Neural cell (in vitro differentiated cells): Measurements from ENCODE around the gene UBR2. TPM values are rescaled to one million over a fixed set of nuclear protein-coding genes. Genes with fewer than 3 reads are reported as not detected.

Source experiments
- H2AFZ ChIP-seq: fragments of 200-600, 300-800 bp; sonication (generic), shearing (Covaris generic); 2 replicates; pipeline ENCODE4 v1.6.0; 2014; ENCODE audit warnings: low read depth, mild to moderate bottlenecking, antibody characterized with exemption, low read length, moderate library complexity
- H3F3A ChIP-seq: fragments of 200-600 bp; shearing (Covaris generic); 2 replicates; pipeline ENCODE4 v1.6.1; 2016; ENCODE audit warnings: mild to moderate bottlenecking, moderate library complexity, mixed read lengths, antibody characterized with exemption, low read length; ENCODE audit not compliant: insufficient read depth, poor library complexity, severe bottlenecking
- H3K27ac ChIP-seq: fragments of 200-600, 300-800 bp; sonication (generic), shearing (Covaris generic); 2 replicates; pipeline ENCODE4 v1.5.1; 2014; ENCODE audit warnings: mild to moderate bottlenecking, low read length, moderate library complexity
- H3K27me3 ChIP-seq: fragments of 300-800, 200-600 bp; sonication (generic), shearing (Covaris generic); 2 replicates; pipeline ENCODE4 v1.6.0; 2014; ENCODE audit warnings: mild to moderate bottlenecking, low read depth, low read length, moderate library complexity; ENCODE audit not compliant: insufficient read depth
- H3K36me3 ChIP-seq: fragments of 300-800, 200-600 bp; sonication (generic), shearing (Covaris generic); 2 replicates; pipeline ENCODE4 v1.5.1; 2014; ENCODE audit warnings: mild to moderate bottlenecking, antibody characterized with exemption, low read length, moderate library complexity; ENCODE audit not compliant: insufficient read depth
- H3K4me2 ChIP-seq: fragments of 300-800, 200-600 bp; sonication (generic), shearing (Covaris generic); 2 replicates; pipeline ENCODE4 v1.6.0; 2014; ENCODE audit warnings: mild to moderate bottlenecking, low read length
- H3K4me3 ChIP-seq: fragments of 300-800, 200-600 bp; sonication (generic), shearing (Covaris generic); 2 replicates; pipeline ENCODE4 v1.5.1; 2014; ENCODE audit warnings: mild to moderate bottlenecking, low read length, moderate library complexity
- H3K79me2 ChIP-seq: fragments of 200-600 bp; shearing (Covaris generic); replicated peaks from 2 replicates; pipeline ENCODE4 v1.6.0; 2014; ENCODE audit warnings: mild to moderate bottlenecking, low read length, moderate library complexity; ENCODE audit not compliant: insufficient read depth
- H3K9ac ChIP-seq: fragments of 300-800, 200-600 bp; sonication (generic), shearing (Covaris generic); 2 replicates; pipeline ENCODE4 v1.6.1; 2016; ENCODE audit warnings: mild to moderate bottlenecking, low read length, mixed read lengths
- H3K9me2 ChIP-seq: fragments of 200-600 bp; shearing (Covaris generic); 2 replicates; pipeline ENCODE4 v1.6.1; 2016; ENCODE audit warnings: mild to moderate bottlenecking, low read length, mixed read lengths; ENCODE audit not compliant: insufficient read depth
- H3K9me3 ChIP-seq: fragments of 200-600, 300-800 bp; sonication (generic), shearing (Covaris generic); 2 replicates; pipeline ENCODE4 v1.6.1; 2016; ENCODE audit warnings: mild to moderate bottlenecking, mixed run types, low read length, moderate library complexity, mixed read lengths
- H4K20me1 ChIP-seq: fragments of 200-600 bp; shearing (Covaris generic); 2 replicates; pipeline ENCODE4 v1.6.1; 2016; ENCODE audit warnings: mild to moderate bottlenecking, mixed run types; ENCODE audit not compliant: insufficient read depth
- EP300 ChIP-seq: fragments of 450-650 bp; conservative IDR thresholded peaks from 2 replicates; pipeline ENCODE4 v1.6.1; 2014; ENCODE audit warnings: antibody characterized with exemption, mild to moderate bottlenecking, moderate library complexity; ENCODE audit not compliant: poor library complexity, severe bottlenecking
- EZH2 ChIP-seq: fragments of 200-600, 300-800 bp; shearing (Covaris generic), sonication (generic); IDR thresholded peaks from 2 replicates; pipeline ENCODE4 v1.6.1; 2014; ENCODE audit warnings: antibody characterized with exemption, low read length, borderline replicate concordance, mild to moderate bottlenecking; ENCODE audit not compliant: insufficient read depth, poor library complexity, severe bottlenecking
- MXI1 ChIP-seq: fragments of 450-650 bp; conservative IDR thresholded peaks from 2 replicates; pipeline ENCODE4 v1.6.1; 2014; ENCODE audit warnings: antibody characterized with exemption, mild to moderate bottlenecking; ENCODE audit not compliant: poor library complexity, severe bottlenecking
- POLR2AphosphoS5 ChIP-seq: IDR thresholded peaks from 2 replicates; pipeline ENCODE4 v1.6.1; 2012
- RAD21 ChIP-seq: fragments of 450-650 bp; conservative IDR thresholded peaks from 2 replicates; pipeline ENCODE4 v1.6.1; 2014; ENCODE audit warnings: antibody characterized with exemption, mild to moderate bottlenecking, moderate library complexity
- SMC3 ChIP-seq: fragments of 450-650 bp; conservative IDR thresholded peaks from 2 replicates; pipeline ENCODE4 v1.6.1; 2014; ENCODE audit warnings: antibody characterized with exemption, mild to moderate bottlenecking, moderate library complexity; ENCODE audit not compliant: poor library complexity
- TAF1 ChIP-seq: IDR thresholded peaks from 2 replicates; pipeline ENCODE4 v1.6.1; 2012; ENCODE audit warnings: low read depth
- polyA plus RNA-seq: library from polyadenylated mRNA; depleted of rRNA; stranded (reverse); fragments of >200 nt; gene quantifications from 2 replicates; pipeline ENCODE4 v1.2.3, GENCODE V29; 2014
- TF ChIP-seq, protein P1 (sequence below): IDR thresholded peaks from 2 replicates; pipeline ENCODE4 v1.6.1; 2012; ENCODE audit warnings: borderline replicate concordance
- TF ChIP-seq, protein P2 (sequence below): fragments of 450-650 bp; IDR thresholded peaks from 2 replicates; pipeline ENCODE4 v1.5.1; 2014; ENCODE audit warnings: antibody characterized with exemption, mild to moderate bottlenecking, moderate library complexity; ENCODE audit not compliant: poor library complexity, severe bottlenecking

Gene UBR2
- polyA plus RNA-seq, 1 donor from 2014 or later: 24.4 TPM

DNA sequence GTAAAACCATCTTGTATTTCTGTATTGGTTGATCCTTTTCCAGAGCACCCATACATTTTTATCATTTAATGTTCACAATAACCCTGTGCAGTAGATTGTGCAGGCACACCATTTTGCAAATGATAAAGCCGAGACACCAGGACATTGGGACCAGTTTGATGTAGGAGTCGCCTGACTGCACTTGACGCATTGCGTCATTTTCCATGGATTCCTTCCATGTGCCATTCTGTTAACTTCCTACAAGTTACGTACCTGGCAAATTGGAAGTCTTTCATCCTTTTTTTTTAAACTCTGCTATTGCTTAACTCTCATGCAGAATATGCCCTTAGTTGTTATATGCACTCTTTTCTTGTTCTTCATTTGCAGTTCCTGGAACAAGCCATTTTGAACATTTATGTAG lies 115.5 kb downstream of the UBR2 start:
- no peak overlapping the region for H3K27ac ChIP-seq
- H3K4me2 ChIP-seq: no peak overlapping the region
- no peaks in the 10 kb centered on the region for H3F3A ChIP-seq
- H2AFZ ChIP-seq: no peak overlapping the region
- no peak overlapping the region for H3K4me3 ChIP-seq
- H3K27me3 ChIP-seq: no peaks in the 10 kb centered on the region
- H4K20me1 ChIP-seq: no peaks in the 10 kb centered on the region
- peaks cover 17% of the 10 kb centered on the region for H3K36me3 ChIP-seq
- H3K9me3 ChIP-seq: no peaks in the 10 kb centered on the region
- no peak overlapping the region for H3K9ac ChIP-seq
- TF ChIP-seq, protein P1, sequence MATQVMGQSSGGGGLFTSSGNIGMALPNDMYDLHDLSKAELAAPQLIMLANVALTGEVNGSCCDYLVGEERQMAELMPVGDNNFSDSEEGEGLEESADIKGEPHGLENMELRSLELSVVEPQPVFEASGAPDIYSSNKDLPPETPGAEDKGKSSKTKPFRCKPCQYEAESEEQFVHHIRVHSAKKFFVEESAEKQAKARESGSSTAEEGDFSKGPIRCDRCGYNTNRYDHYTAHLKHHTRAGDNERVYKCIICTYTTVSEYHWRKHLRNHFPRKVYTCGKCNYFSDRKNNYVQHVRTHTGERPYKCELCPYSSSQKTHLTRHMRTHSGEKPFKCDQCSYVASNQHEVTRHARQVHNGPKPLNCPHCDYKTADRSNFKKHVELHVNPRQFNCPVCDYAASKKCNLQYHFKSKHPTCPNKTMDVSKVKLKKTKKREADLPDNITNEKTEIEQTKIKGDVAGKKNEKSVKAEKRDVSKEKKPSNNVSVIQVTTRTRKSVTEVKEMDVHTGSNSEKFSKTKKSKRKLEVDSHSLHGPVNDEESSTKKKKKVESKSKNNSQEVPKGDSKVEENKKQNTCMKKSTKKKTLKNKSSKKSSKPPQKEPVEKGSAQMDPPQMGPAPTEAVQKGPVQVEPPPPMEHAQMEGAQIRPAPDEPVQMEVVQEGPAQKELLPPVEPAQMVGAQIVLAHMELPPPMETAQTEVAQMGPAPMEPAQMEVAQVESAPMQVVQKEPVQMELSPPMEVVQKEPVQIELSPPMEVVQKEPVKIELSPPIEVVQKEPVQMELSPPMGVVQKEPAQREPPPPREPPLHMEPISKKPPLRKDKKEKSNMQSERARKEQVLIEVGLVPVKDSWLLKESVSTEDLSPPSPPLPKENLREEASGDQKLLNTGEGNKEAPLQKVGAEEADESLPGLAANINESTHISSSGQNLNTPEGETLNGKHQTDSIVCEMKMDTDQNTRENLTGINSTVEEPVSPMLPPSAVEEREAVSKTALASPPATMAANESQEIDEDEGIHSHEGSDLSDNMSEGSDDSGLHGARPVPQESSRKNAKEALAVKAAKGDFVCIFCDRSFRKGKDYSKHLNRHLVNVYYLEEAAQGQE: no peak
- no peak for TF ChIP-seq EZH2
- no peak for TF ChIP-seq TAF1
- no peak for TF ChIP-seq POLR2AphosphoS5
- TF ChIP-seq, protein P2, sequence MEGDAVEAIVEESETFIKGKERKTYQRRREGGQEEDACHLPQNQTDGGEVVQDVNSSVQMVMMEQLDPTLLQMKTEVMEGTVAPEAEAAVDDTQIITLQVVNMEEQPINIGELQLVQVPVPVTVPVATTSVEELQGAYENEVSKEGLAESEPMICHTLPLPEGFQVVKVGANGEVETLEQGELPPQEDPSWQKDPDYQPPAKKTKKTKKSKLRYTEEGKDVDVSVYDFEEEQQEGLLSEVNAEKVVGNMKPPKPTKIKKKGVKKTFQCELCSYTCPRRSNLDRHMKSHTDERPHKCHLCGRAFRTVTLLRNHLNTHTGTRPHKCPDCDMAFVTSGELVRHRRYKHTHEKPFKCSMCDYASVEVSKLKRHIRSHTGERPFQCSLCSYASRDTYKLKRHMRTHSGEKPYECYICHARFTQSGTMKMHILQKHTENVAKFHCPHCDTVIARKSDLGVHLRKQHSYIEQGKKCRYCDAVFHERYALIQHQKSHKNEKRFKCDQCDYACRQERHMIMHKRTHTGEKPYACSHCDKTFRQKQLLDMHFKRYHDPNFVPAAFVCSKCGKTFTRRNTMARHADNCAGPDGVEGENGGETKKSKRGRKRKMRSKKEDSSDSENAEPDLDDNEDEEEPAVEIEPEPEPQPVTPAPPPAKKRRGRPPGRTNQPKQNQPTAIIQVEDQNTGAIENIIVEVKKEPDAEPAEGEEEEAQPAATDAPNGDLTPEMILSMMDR: no peak
- no peak for TF ChIP-seq RAD21
- TF ChIP-seq MXI1: no peak
- TF ChIP-seq EP300: no peak
- no peak for TF ChIP-seq SMC3
- H3K9me2 ChIP-seq: no peaks in the 10 kb centered on the region
- no peaks in the 10 kb centered on the region for H3K79me2 ChIP-seq

DNA sequence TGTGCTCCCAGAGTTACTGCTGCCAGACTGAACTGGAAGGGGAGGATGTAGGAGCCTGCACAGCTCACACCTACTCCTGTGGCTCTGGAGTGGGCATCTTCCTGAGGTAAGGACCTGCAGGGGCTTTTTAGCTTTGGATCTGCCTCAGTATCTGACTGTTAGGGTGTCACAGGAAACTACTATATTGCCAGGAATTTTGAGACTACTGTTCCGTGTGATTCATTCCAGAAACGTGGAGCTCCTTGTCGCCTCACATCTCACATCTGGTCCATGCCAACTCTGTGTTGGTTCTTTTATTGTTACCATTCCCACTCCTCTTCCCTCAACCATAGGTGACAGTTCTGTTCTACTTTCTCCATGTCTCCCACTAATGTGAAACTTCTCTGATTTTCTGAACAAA lies 124.5 kb downstream of the UBR2 start:
- no peak overlapping the region for H3K4me2 ChIP-seq
- H3K27me3 ChIP-seq: no peaks in the 10 kb centered on the region
- H3K9ac ChIP-seq: no peak overlapping the region
- peaks cover 11% of the 10 kb centered on the region for H3K36me3 ChIP-seq
- H3K79me2 ChIP-seq: no peaks in the 10 kb centered on the region
- no peaks in the 10 kb centered on the region for H3K9me2 ChIP-seq
- TF ChIP-seq TAF1 (no peak), EZH2 (no peak), RAD21 (no peak), MXI1 (no peak), SMC3 (no peak), EP300 (no peak), POLR2AphosphoS5 (no peak)
- TF ChIP-seq, protein P1: no peak
- no peaks in the 10 kb centered on the region for H4K20me1 ChIP-seq
- no peak overlapping the region for H3K27ac ChIP-seq
- no peaks in the 10 kb centered on the region for H3K9me3 ChIP-seq
- no peak overlapping the region for H2AFZ ChIP-seq
- no peaks in the 10 kb centered on the region for H3F3A ChIP-seq
- no peak overlapping the region for H3K4me3 ChIP-seq
